A673 (cell line): ENCODE data around the gene VPS51. TPM values are rescaled to one million over a fixed set of nuclear protein-coding genes. Genes with fewer than 3 reads are reported as not detected.

Experiments used
- BruUV-seq: library from RNA; stranded (reverse); fragments of 400-500 nt; replicated peaks from 2 replicates; lab custom pipeline; 2021; lab: Mats Ljungman, UMichigan
- CTCF ChIA-PET: fragments of 300-600 bp; sonication (Branson Sonifier 250); formaldehyde crosslinking; loops from one replicate; lab custom pipeline; 2022; ENCODE audit warnings: antibody characterized with exemption; lab: Charles Lee
- POLR2A ChIA-PET: fragments of 300-600 bp; sonication (Branson Sonifier 250); formaldehyde crosslinking; loops from one replicate; lab custom pipeline; 2022; ENCODE audit warnings: antibody characterized with exemption; ENCODE audit not compliant: low non-redundant PET; lab: Charles Lee
- DNase-seq: peaks from one replicate; pipeline ENCODE4 v3.0.0-alpha.2; 2015; ENCODE audit warnings: low spot score
- H3K27ac ChIP-seq: fragments of 200-600 bp; sonication (generic); 2 replicates; pipeline ENCODE4 v1.5.1; 2016; ENCODE audit warnings: mixed run types, low read depth, mild to moderate bottlenecking, mixed read lengths, antibody characterized with exemption, low read length; ENCODE audit not compliant: poor library complexity, severe bottlenecking
- H3K27me3 ChIP-seq: fragments of 200-600 bp; sonication (generic); replicated peaks from 2 replicates; pipeline ENCODE4 v1.6.1; 2017; ENCODE audit warnings: mixed run types, low read depth, mild to moderate bottlenecking, mixed read lengths, antibody characterized with exemption, low read length; ENCODE audit not compliant: insufficient read depth, poor library complexity
- H3K36me3 ChIP-seq: fragments of 200-600 bp; sonication (generic); 2 replicates; pipeline ENCODE4 v1.6.1; 2016; ENCODE audit warnings: mixed run types, mild to moderate bottlenecking, mixed read lengths, antibody characterized with exemption, low read length; ENCODE audit not compliant: insufficient read depth, poor library complexity, severe bottlenecking
- H3K4me1 ChIP-seq: fragments of 200-600 bp; sonication (generic); 2 replicates; pipeline ENCODE4 v1.6.1; 2017; ENCODE audit warnings: mixed run types, mild to moderate bottlenecking, mixed read lengths, antibody characterized with exemption, low read length; ENCODE audit not compliant: insufficient read depth, poor library complexity, severe bottlenecking
- H3K4me3 ChIP-seq: fragments of 200-600 bp; sonication (generic); 2 replicates; pipeline ENCODE4 v1.5.1; 2016; ENCODE audit warnings: low read depth, mixed run types, mild to moderate bottlenecking, mixed read lengths, low read length; ENCODE audit not compliant: poor library complexity, severe bottlenecking
- H3K9me3 ChIP-seq: fragments of 200-600 bp; sonication (generic); 2 replicates; pipeline ENCODE4 v1.6.1; 2016; ENCODE audit warnings: mixed run types, low read depth, mild to moderate bottlenecking, mixed read lengths, antibody characterized with exemption, low read length; ENCODE audit not compliant: poor library complexity, severe bottlenecking
- EZH2 ChIP-seq: fragments of 200-600 bp; sonication (generic); IDR thresholded peaks from 2 replicates; pipeline ENCODE4 v1.6.1; 2017; ENCODE audit warnings: borderline replicate concordance, low read depth, mild to moderate bottlenecking, mixed read lengths, antibody characterized with exemption, low read length; ENCODE audit not compliant: poor library complexity, severe bottlenecking
- intact Hi-C: fragments of 100-400 bp; cut with micrococcal nuclease; formaldehyde crosslinking; loops from one replicate; pipeline ENCODE4 v1.10.0; 2022; ENCODE audit not compliant: unreplicated experiment
- total RNA-seq: library from RNA; stranded (reverse); gene quantifications from 2 replicates; pipeline ENCODE4 v1.2.3, GENCODE V29; 2021
- TF ChIP-seq, protein P1 (sequence below): fragments of 300-800, 200-600 bp; sonication (generic); conservative IDR thresholded peaks from 2 replicates; pipeline ENCODE4 v1.5.1; 2017; ENCODE audit warnings: low read depth, mild to moderate bottlenecking, antibody characterized with exemption, low read length, moderate library complexity, mixed read lengths

Gene VPS51
- total RNA-seq, 1 experiment from 2014 or later, result 125 TPM

DNA sequence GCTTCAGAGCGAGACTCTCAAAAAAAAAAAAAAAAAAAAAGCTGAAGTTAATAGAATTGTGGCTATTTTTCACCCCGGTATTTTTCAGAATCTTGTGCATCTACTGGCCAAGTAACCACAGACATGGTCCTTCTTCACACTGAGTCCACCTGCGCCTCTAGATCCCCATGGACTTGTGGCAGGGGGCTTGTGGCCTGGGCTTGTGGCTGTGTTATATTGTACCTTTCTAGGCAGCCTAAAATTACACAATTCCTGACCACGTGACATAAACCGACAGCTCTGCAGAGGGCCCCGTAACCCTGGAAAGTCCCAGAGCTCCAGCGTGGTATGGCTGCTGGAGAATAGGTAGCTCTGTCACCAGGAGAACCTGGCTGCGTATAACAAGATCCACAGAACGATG is 26.8 kb upstream of the VPS51 start:
- CTCF ChIA-PET, result interaction anchor here (0.6 kb wide), 1 partner anchor 819 kb away, joined by 5 read pairs; the partner anchor contains the start of gene FIBP
- BruUV-seq, result no TSS peak
- intact Hi-C loops, result no loop called here
- no peak overlapping the region for H3K4me3 ChIP-seq
- H3K36me3 ChIP-seq, result no peaks in the 10 kb centered on the region
- peaks cover 3% of the 10 kb centered on the region for H3K4me1 ChIP-seq
- H3K27ac ChIP-seq, result no peak overlapping the region
- no peaks in the 10 kb centered on the region for H3K9me3 ChIP-seq
- H3K27me3 ChIP-seq, result no peaks in the 10 kb centered on the region
- POLR2A ChIA-PET, result no interaction called here
- DNase-seq, result no peak
- no peak for TF ChIP-seq EZH2
- TF ChIP-seq, protein P1, sequence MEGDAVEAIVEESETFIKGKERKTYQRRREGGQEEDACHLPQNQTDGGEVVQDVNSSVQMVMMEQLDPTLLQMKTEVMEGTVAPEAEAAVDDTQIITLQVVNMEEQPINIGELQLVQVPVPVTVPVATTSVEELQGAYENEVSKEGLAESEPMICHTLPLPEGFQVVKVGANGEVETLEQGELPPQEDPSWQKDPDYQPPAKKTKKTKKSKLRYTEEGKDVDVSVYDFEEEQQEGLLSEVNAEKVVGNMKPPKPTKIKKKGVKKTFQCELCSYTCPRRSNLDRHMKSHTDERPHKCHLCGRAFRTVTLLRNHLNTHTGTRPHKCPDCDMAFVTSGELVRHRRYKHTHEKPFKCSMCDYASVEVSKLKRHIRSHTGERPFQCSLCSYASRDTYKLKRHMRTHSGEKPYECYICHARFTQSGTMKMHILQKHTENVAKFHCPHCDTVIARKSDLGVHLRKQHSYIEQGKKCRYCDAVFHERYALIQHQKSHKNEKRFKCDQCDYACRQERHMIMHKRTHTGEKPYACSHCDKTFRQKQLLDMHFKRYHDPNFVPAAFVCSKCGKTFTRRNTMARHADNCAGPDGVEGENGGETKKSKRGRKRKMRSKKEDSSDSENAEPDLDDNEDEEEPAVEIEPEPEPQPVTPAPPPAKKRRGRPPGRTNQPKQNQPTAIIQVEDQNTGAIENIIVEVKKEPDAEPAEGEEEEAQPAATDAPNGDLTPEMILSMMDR, result no peak

DNA sequence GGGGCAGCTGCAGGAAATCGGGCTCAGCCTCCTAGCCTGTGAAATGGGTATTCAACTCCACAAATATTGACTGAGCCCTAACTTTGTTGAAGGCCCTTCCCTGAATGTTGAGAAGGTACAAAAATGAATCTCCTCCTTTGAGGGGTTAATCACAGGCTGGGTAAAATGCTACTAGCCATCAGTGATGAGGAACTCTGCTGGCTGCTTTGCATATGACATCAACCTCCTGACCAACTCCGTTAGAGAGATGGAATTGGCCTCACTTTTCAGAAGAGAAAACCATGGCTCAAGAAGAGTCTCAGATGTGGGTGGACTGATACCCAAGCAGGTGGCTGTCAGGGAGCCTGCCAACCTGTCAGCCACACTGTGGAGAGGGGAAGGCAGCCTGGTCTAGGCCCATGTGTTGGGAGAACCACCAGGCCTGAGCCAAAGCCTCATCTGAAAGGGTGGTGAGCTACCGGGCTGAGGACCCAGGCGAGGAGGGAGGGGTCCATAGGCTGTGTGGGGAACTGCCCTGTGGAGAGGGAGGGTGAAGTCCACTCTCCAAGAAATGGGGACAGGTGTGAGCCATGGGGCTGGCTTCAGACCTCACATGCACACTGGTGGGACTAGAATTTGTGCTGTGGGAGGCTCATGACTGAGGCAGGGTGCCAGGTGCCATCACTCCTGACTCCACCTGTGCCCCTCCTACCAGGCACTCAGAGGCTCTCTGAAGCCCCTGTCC is 23.9 kb upstream of the VPS51 start:
- intact Hi-C loops, result no loop called here
- peaks cover 3% of the 10 kb centered on the region for H3K4me1 ChIP-seq
- POLR2A ChIA-PET, result no interaction called here
- no TSS peak for BruUV-seq
- no peak overlapping the region for H3K27ac ChIP-seq
- DNase-seq, result no peak
- no peaks in the 10 kb centered on the region for H3K9me3 ChIP-seq
- no peaks in the 10 kb centered on the region for H3K27me3 ChIP-seq
- H3K36me3 ChIP-seq, result peaks cover 9% of the 10 kb centered on the region
- no peak overlapping the region for H3K4me3 ChIP-seq
- TF ChIP-seq, protein P1, result no peak
- no peak for TF ChIP-seq EZH2
- CTCF ChIA-PET, result no interaction called here

DNA sequence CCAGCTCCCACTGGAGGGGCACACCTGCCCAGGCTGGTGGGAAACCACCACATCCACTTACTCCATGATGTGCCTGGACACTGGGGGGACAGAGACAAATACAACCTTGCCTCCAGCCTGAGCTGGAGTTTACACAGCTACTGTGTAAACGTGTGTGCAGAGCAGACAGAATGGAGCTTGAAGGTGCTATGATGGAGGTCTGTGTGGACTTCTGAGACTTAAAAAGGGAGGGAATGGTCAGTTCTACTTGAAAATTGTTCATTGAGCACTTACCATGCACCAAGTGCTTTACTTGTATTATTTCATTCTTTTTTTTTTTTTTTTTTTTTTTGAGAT is 23.4 kb upstream of the VPS51 start:
- Histone ChIP-seq H3K4me1 (peaks cover 3% of the 10 kb centered on the region), H3K4me3 (no peak overlapping the region), H3K27ac (no peak overlapping the region), H3K36me3 (peaks cover 14% of the 10 kb centered on the region), H3K9me3 (no peaks in the 10 kb centered on the region), H3K27me3 (no peaks in the 10 kb centered on the region)
- no TSS peak for BruUV-seq
- DNase-seq, result no peak
- intact Hi-C loops, result no loop called here
- ChIA-PET POLR2A (no interaction called here), CTCF (no interaction called here)
- TF ChIP-seq, protein P1, result no peak
- TF ChIP-seq EZH2, result no peak
